ENCODE results near the gene LRSAM1.

- TF ChIP-seq CTCF (conservative IDR thresholded peaks at IDR 0.05 in 1 of 2, IDR thresholded peaks at IDR 0.05 in 1 of 2; ENCODE audit: extremely low read depth in 1 of 2, insufficient read depth in 1 of 2, low read depth in 1 of 2, low read length in 2 of 2) (no peak), EZH2 (IDR thresholded peaks at IDR 0.05; ENCODE audit: borderline replicate concordance, low read length) (no peak)
Measured at GRCh38 chr9:127452691-127453090, 1.4 kb downstream of the LRSAM1 start.

Data from mammary epithelial cell (primary cell).